Ovary (tissue), 3 donors: ENCODE results near the gene TACC2.

ENCODE experiments used
- POLR2A ChIP-seq: fragments of 450-650 bp; IDR thresholded peaks from one replicate; pipeline ENCODE4 v1.6.1; 2017; ENCODE audit warnings: antibody characterized with exemption, mild to moderate bottlenecking, moderate library complexity
- TF ChIP-seq, protein P1 (sequence below), 3 donors: fragments of 450-650 bp in 2 of 3; fragments of 200-600 bp in 1 of 3; IDR thresholded peaks; one replicate each; pipeline versions ENCODE4 v1.5.1 to v1.8.0; 2016 to 2022; ENCODE audit warnings: antibody characterized with exemption in 3 of 3, mild to moderate bottlenecking in 1 of 3
- donor health status: DM: no; HTN: no; CAD: no.

- TF ChIP-seq, protein P1, sequence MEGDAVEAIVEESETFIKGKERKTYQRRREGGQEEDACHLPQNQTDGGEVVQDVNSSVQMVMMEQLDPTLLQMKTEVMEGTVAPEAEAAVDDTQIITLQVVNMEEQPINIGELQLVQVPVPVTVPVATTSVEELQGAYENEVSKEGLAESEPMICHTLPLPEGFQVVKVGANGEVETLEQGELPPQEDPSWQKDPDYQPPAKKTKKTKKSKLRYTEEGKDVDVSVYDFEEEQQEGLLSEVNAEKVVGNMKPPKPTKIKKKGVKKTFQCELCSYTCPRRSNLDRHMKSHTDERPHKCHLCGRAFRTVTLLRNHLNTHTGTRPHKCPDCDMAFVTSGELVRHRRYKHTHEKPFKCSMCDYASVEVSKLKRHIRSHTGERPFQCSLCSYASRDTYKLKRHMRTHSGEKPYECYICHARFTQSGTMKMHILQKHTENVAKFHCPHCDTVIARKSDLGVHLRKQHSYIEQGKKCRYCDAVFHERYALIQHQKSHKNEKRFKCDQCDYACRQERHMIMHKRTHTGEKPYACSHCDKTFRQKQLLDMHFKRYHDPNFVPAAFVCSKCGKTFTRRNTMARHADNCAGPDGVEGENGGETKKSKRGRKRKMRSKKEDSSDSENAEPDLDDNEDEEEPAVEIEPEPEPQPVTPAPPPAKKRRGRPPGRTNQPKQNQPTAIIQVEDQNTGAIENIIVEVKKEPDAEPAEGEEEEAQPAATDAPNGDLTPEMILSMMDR (IDR thresholded peaks at IDR 0.05) = no peak
- TF ChIP-seq POLR2A = no peak
Observed at GRCh38 chr10:121984463-121984862, 4.5 kb upstream of the TACC2 start.
